ENCODE data around the gene MDP1. TPM values are rescaled to one million over a fixed set of nuclear protein-coding genes. Genes with fewer than 3 reads are reported as not detected.
A peak's percentile ranks its signal among the peaks of the same experiment; 100 is the strongest.

The MDP1 gene
- total RNA-seq, 1 experiment from 2014 or later = 18.8 TPM

- H3K79me2 ChIP-seq (ENCODE audit: insufficient read depth, low read length) = no peaks in the 10 kb centered on the region
- H2BK120ac ChIP-seq (ENCODE audit: low read depth, low read length, poor library complexity, severe bottlenecking) = no peak overlapping the region
- H3K56ac ChIP-seq (ENCODE audit: insufficient read length, low read depth, low read length) = no peak overlapping the region
- no peak overlapping the region for H3K9ac ChIP-seq (ENCODE audit: extremely low read depth, insufficient read length, low read length)
- H3K4me1 ChIP-seq (ENCODE audit: insufficient read depth, low read length) = no peaks in the 10 kb centered on the region
- H2BK15ac ChIP-seq (ENCODE audit: low read depth, low read length) = no peak overlapping the region
- no peak overlapping the region for H3K4me2 ChIP-seq (ENCODE audit: insufficient read depth, insufficient read length, low read length)
- H3K23ac ChIP-seq (ENCODE audit: insufficient read length, low read depth, low read length) = no peak overlapping the region
- no peak overlapping the region for H2BK5ac ChIP-seq (ENCODE audit: insufficient read length, low read length)
- no peak overlapping the region for H3K27ac ChIP-seq (ENCODE audit: insufficient read length, low read depth, low read length)
- Mint-ChIP-seq H3K4me3 (0 out of 5 replicates have a peak overlapping the region, but pooled peaks of 1 of the 2 experiments have one; percentile 10), H3K27ac (no peak overlapping the region), H3K36me3 (ENCODE audit: insufficient read depth in 1 of 3, low read depth in 3 of 3) (peaks cover 38 to 80% (median 66%) of the 10 kb centered on the region in 3 experiments), H3K27me3 (ENCODE audit: low read depth) (no peaks in the 10 kb centered on the region; the same call in 1 of the 2 replicates), H3K4me1 (no peaks in the 10 kb centered on the region), H3K9me3 (no peaks in the 10 kb centered on the region)
- H4K20me1 ChIP-seq (ENCODE audit: control insufficient read depth, insufficient read depth, insufficient read length) = no peaks in the 10 kb centered on the region
- no peaks in the 10 kb centered on the region for H3K9me3 ChIP-seq (ENCODE audit: control insufficient read depth, low read depth, low read length)
- H4K8ac ChIP-seq (replicated peaks; ENCODE audit: insufficient read length, low read depth, low read length) = no peak overlapping the region
- no peaks in the 10 kb centered on the region for H3K23me2 ChIP-seq (ENCODE audit: insufficient read length, low read depth, low read length, poor library complexity, severe bottlenecking)
- no peak overlapping the region for H4K91ac ChIP-seq (ENCODE audit: insufficient read length, low read depth, low read length)
- H3K27me3 ChIP-seq (ENCODE audit: insufficient read depth, low read length) = no peaks in the 10 kb centered on the region
- no peak overlapping the region for H2BK12ac ChIP-seq (ENCODE audit: insufficient read length, low read depth, low read length)
- no peak overlapping the region for H2AK5ac ChIP-seq (ENCODE audit: insufficient read length, low read length)
- no peak overlapping the region for H2AFZ ChIP-seq (ENCODE audit: low read length)
- DNase-seq = no peak
- no peak overlapping the region for H3K18ac ChIP-seq (ENCODE audit: insufficient read length, low read depth, low read length)
- H2BK20ac ChIP-seq (ENCODE audit: low read depth, low read length, poor library complexity, severe bottlenecking) = no peak overlapping the region
- WGBS (ENCODE audit: extremely low coverage, insufficient read length, low lambda C conversion rate) = no CpG with 5 or more reads among the region's 18 CpGs
- TF ChIP-seq CTCF (conservative IDR thresholded peaks at IDR 0.05) = no peak
- H3K79me1 ChIP-seq (ENCODE audit: insufficient read depth, low read depth, low read length, poor library complexity, severe bottlenecking) = no peaks in the 10 kb centered on the region
- H3K14ac ChIP-seq (ENCODE audit: insufficient read depth, low read length) = no peak overlapping the region
- H4K5ac ChIP-seq (ENCODE audit: insufficient read length, low read depth, low read length) = no peak overlapping the region
- H3K4ac ChIP-seq (ENCODE audit: low read depth, low read length) = no peak overlapping the region
- H3T11ph ChIP-seq (ENCODE audit: low read length) = no peak overlapping the region
These were observed 35.7 kb downstream of the MDP1 start for GRCh38 chr14:24179961-24180796.
